HG03025 (cell line): ENCODE measurements around the gene GNAT3.

Experiments used
- ATAC-seq: cut with Tn5 transposase; IDR thresholded peaks from one replicate; pipeline ENCODE4 v1.9.1; 2021; ENCODE audit warnings: mild to moderate bottlenecking, moderate library complexity; ENCODE audit not compliant: unreplicated experiment, low FRiP score

Gene GNAT3

GRCh38 chr7:80467069-80467468, 44.8 kb downstream of the GNAT3 start:
- ATAC-seq, result no peak

- no peak for ATAC-seq
Observed at GRCh38 chr7:80466636-80467035, 45.2 kb downstream of the GNAT3 start.

- no peak for ATAC-seq
Observed at GRCh38 chr7:80464211-80464610, 47.7 kb downstream of the GNAT3 start.

- ATAC-seq, result no peak
Observed at GRCh38 chr7:80463272-80463920, 48.5 kb downstream of the GNAT3 start.

- ATAC-seq, result no peak
Observed at GRCh38 chr7:80460857-80461256, 51.0 kb downstream of the GNAT3 start.

GRCh38 chr7:80459776-80460510, 51.9 kb downstream of the GNAT3 start:
- no peak for ATAC-seq

GRCh38 chr7:80458822-80459725, 52.8 kb downstream of the GNAT3 start:
- ATAC-seq, result no peak

GRCh38 chr7:80453699-80454340, 58.0 kb downstream of the GNAT3 start:
- ATAC-seq, result no peak

- no peak for ATAC-seq
Observed at GRCh38 chr7:80450621-80451308, 61.1 kb downstream of the GNAT3 start.

GRCh38 chr7:80449836-80450235, 62.0 kb downstream of the GNAT3 start:
- no peak for ATAC-seq

- ATAC-seq, result no peak
Observed at GRCh38 chr7:80445351-80445750, 66.5 kb downstream of the GNAT3 start.

GRCh38 chr7:80444811-80445210, 67.1 kb downstream of the GNAT3 start:
- no peak for ATAC-seq

GRCh38 chr7:80443325-80443724, 68.5 kb downstream of the GNAT3 start:
- ATAC-seq, result no peak

GRCh38 chr7:80440883-80441282, 71.0 kb downstream of the GNAT3 start:
- ATAC-seq, result no peak

GRCh38 chr7:80439894-80440821, 71.7 kb downstream of the GNAT3 start:
- no peak for ATAC-seq

GRCh38 chr7:80435521-80435920, 76.3 kb downstream of the GNAT3 start:
- ATAC-seq, result no peak

- ATAC-seq, result no peak
Observed at GRCh38 chr7:80434047-80434446, 77.8 kb downstream of the GNAT3 start.

GRCh38 chr7:80432166-80432565, 79.7 kb downstream of the GNAT3 start:
- no peak for ATAC-seq

GRCh38 chr7:80429181-80429580, 82.7 kb downstream of the GNAT3 start:
- ATAC-seq, result no peak
